H9 (cell line): Measurements from ENCODE around the gene NECTIN1. TPM values are rescaled to one million over a fixed set of nuclear protein-coding genes. Genes with fewer than 3 reads are reported as not detected.

Experiments used
- DNase-seq: peaks from one replicate; pipeline ENCODE4 v3.0.0-alpha.2; 2017
- H2AFZ ChIP-seq: one replicate; pipeline ENCODE4 v1.6.1; 2013; ENCODE audit warnings: mild to moderate bottlenecking, low read length, control low read depth, moderate library complexity
- H2AK5ac ChIP-seq: 2 replicates; pipeline ENCODE4 v1.6.1; 2013; ENCODE audit warnings: low read length, control low read depth, mixed read lengths; ENCODE audit not compliant: insufficient read length
- H2BK120ac ChIP-seq: one replicate; pipeline ENCODE4 v1.6.1; 2013; ENCODE audit warnings: low read depth, mild to moderate bottlenecking, low read length, control low read depth, inconsistent platforms; ENCODE audit not compliant: poor library complexity, severe bottlenecking
- H2BK12ac ChIP-seq: 2 replicates; pipeline ENCODE4 v1.6.1; 2013; ENCODE audit warnings: low read length, control low read depth, mixed read lengths, low read depth; ENCODE audit not compliant: insufficient read length
- H2BK15ac ChIP-seq: 2 replicates; pipeline ENCODE4 v1.6.1; 2013; ENCODE audit warnings: low read depth, low read length, control low read depth
- H2BK20ac ChIP-seq: one replicate; pipeline ENCODE4 v1.6.1; 2013; ENCODE audit warnings: low read depth, mild to moderate bottlenecking, low read length, control low read depth, inconsistent platforms; ENCODE audit not compliant: poor library complexity, severe bottlenecking
- H2BK5ac ChIP-seq: 2 replicates; pipeline ENCODE4 v1.6.1; 2013; ENCODE audit warnings: low read length, control low read depth, mixed read lengths; ENCODE audit not compliant: insufficient read length
- H3K14ac ChIP-seq: 2 replicates; pipeline ENCODE4 v1.6.1; 2013; ENCODE audit warnings: low read length, control low read depth; ENCODE audit not compliant: insufficient read depth
- H3K18ac ChIP-seq: 2 replicates; pipeline ENCODE4 v1.6.1; 2013; ENCODE audit warnings: low read depth, mild to moderate bottlenecking, mixed read lengths, low read length, control low read depth; ENCODE audit not compliant: insufficient read length
- H3K23ac ChIP-seq: 2 replicates; pipeline ENCODE4 v1.6.1; 2013; ENCODE audit warnings: low read length, control low read depth, mixed read lengths, low read depth; ENCODE audit not compliant: insufficient read length
- H3K23me2 ChIP-seq: 2 replicates; pipeline ENCODE4 v1.6.1; 2013; ENCODE audit warnings: low read depth, mild to moderate bottlenecking, mixed read lengths, low read length, control low read depth; ENCODE audit not compliant: insufficient read length, poor library complexity, severe bottlenecking
- H3K27ac ChIP-seq: 2 replicates; pipeline ENCODE4 v1.5.1; 2013; ENCODE audit warnings: low read length, control low read depth, mixed read lengths, low read depth; ENCODE audit not compliant: insufficient read length
- H3K27me3 ChIP-seq: 2 replicates; pipeline ENCODE4 v1.6.1; 2013; ENCODE audit warnings: low read length, control low read depth, inconsistent platforms; ENCODE audit not compliant: insufficient read depth
- H3K4ac ChIP-seq: 2 replicates; pipeline ENCODE4 v1.6.1; 2013; ENCODE audit warnings: low read depth, mild to moderate bottlenecking, control low read depth, inconsistent platforms, low read length, moderate library complexity
- H3K4me1 ChIP-seq: 2 replicates; pipeline ENCODE4 v1.6.1; 2013; ENCODE audit warnings: low read length, control low read depth, inconsistent platforms; ENCODE audit not compliant: insufficient read depth
- H3K4me2 ChIP-seq: 2 replicates; pipeline ENCODE4 v1.6.1; 2013; ENCODE audit warnings: low read length, control low read depth, mixed read lengths; ENCODE audit not compliant: insufficient read length, insufficient read depth
- H3K56ac ChIP-seq: 2 replicates; pipeline ENCODE4 v1.6.1; 2013; ENCODE audit warnings: low read depth, mild to moderate bottlenecking, mixed read lengths, low read length, control low read depth; ENCODE audit not compliant: insufficient read length
- H3K79me1 ChIP-seq: 2 replicates; pipeline ENCODE4 v1.6.1; 2013; ENCODE audit warnings: low read depth, mild to moderate bottlenecking, moderate library complexity, low read length, control low read depth, inconsistent platforms; ENCODE audit not compliant: insufficient read depth, poor library complexity, severe bottlenecking
- H3K79me2 ChIP-seq: 2 replicates; pipeline ENCODE4 v1.6.1; 2013; ENCODE audit warnings: low read length, control low read depth, inconsistent platforms; ENCODE audit not compliant: insufficient read depth
- H3K9ac ChIP-seq: 2 replicates; pipeline ENCODE4 v1.6.1; 2013; ENCODE audit warnings: low read length, control low read depth, mixed read lengths; ENCODE audit not compliant: insufficient read length; ENCODE audit errors: extremely low read depth
- H3K9me3 ChIP-seq: one replicate; pipeline ENCODE4 v1.6.1; 2013; ENCODE audit warnings: low read depth, low read length, inconsistent platforms; ENCODE audit not compliant: control insufficient read depth
- H3T11ph ChIP-seq: one replicate; pipeline ENCODE4 v1.6.1; 2013; ENCODE audit warnings: mild to moderate bottlenecking, low read length, control low read depth, inconsistent platforms
- H4K20me1 ChIP-seq: one replicate; pipeline ENCODE4 v1.6.1; 2013; ENCODE audit not compliant: control insufficient read depth, insufficient read length, insufficient read depth
- H4K5ac ChIP-seq: 2 replicates; pipeline ENCODE4 v1.6.1; 2013; ENCODE audit warnings: low read depth, mild to moderate bottlenecking, mixed read lengths, low read length, control low read depth; ENCODE audit not compliant: insufficient read length
- H4K8ac ChIP-seq: replicated peaks from 2 replicates; pipeline ENCODE4 v1.6.1; 2013; ENCODE audit warnings: low read length, control low read depth, mixed read lengths, low read depth; ENCODE audit not compliant: insufficient read length
- H4K91ac ChIP-seq: 2 replicates; pipeline ENCODE4 v1.6.1; 2013; ENCODE audit warnings: low read depth, mild to moderate bottlenecking, moderate library complexity, mixed read lengths, low read length, control low read depth; ENCODE audit not compliant: insufficient read length
- H3K27ac Mint-ChIP-seq, 3 experiments: 2 replicates in 2 of 3; 3 replicates in 1 of 3; pipeline ENCODE4 v1.8.0; 2020 to 2021; ENCODE audit warnings: mixed read lengths in 3 of 3, mild to moderate bottlenecking in 1 of 3, moderate library complexity in 1 of 3
- H3K27me3 Mint-ChIP-seq: 2 replicates; pipeline ENCODE4 v1.8.0; 2021; ENCODE audit warnings: low read depth, mild to moderate bottlenecking, moderate library complexity, mixed read lengths
- H3K36me3 Mint-ChIP-seq, 3 experiments: 2 replicates in 2 of 3; 3 replicates in 1 of 3; pipeline ENCODE4 v1.8.0; 2020 to 2021; ENCODE audit warnings: low read depth in 3 of 3, mixed read lengths in 3 of 3; ENCODE audit not compliant: insufficient read depth in 1 of 3
- H3K4me1 Mint-ChIP-seq, 2 experiments: 2 replicates each; pipeline ENCODE4 v1.8.0; 2020; ENCODE audit warnings: mixed read lengths in 2 of 2
- H3K4me3 Mint-ChIP-seq, 2 experiments: 2 replicates in 1 of 2; 3 replicates in 1 of 2; pipeline ENCODE4 v1.8.0; 2020 to 2021; ENCODE audit warnings: mild to moderate bottlenecking in 2 of 2, mixed read lengths in 2 of 2, moderate library complexity in 1 of 2
- H3K9me3 Mint-ChIP-seq, 2 experiments: 2 replicates in 1 of 2; 3 replicates in 1 of 2; pipeline ENCODE4 v1.8.0; 2020; ENCODE audit warnings: mild to moderate bottlenecking in 2 of 2, mixed read lengths in 2 of 2, moderate library complexity in 1 of 2
- CTCF ChIP-seq: fragments of 200-600 bp; sonication (generic); conservative IDR thresholded peaks from 3 replicates; pipeline ENCODE4 v1.8.0; 2021; ENCODE audit warnings: antibody characterized with exemption, mild to moderate bottlenecking
- WGBS: extraction: QIAGEN DNeasy Blood & Tissue Kit; methylation state at CpG from one replicate; pipeline ENCODE4 v1.1.7; 2013; ENCODE audit warnings: missing lambda C conversion rate, low lambda C conversion rate, mixed read lengths; ENCODE audit not compliant: insufficient read length; ENCODE audit errors: extremely low coverage; 5-methylcytosine and 5-hydroxymethylcytosine counted together
- total RNA-seq: library from RNA; stranded (reverse); gene quantifications from 2 replicates; pipeline ENCODE4 v1.2.1, GENCODE V29; 2021

Gene NECTIN1
- total RNA-seq, 1 experiment from 2014 or later = 113 TPM

- no peaks in the 10 kb centered on the region for H3K36me3 Mint-ChIP-seq
- Histone ChIP-seq H4K8ac (no peak overlapping the region), H3K27me3 (no peaks in the 10 kb centered on the region), H3K4ac (no peak overlapping the region), H3K9ac (no peak overlapping the region), H3K4me2 (no peak overlapping the region), H2BK120ac (no peak overlapping the region), H3K14ac (no peak overlapping the region), H2BK12ac (no peak overlapping the region), H3T11ph (no peak overlapping the region), H3K56ac (no peak overlapping the region), H4K20me1 (no peaks in the 10 kb centered on the region), H2AK5ac (no peak overlapping the region), H3K9me3 (no peaks in the 10 kb centered on the region), H3K27ac (no peak overlapping the region), H3K18ac (no peak overlapping the region), H2BK15ac (no peak overlapping the region), H3K4me1 (no peaks in the 10 kb centered on the region), H2AFZ (no peak overlapping the region), H2BK20ac (no peak overlapping the region), H2BK5ac (no peak overlapping the region), H3K23ac (no peak overlapping the region), H4K5ac (no peak overlapping the region), H3K79me2 (no peaks in the 10 kb centered on the region), H3K79me1 (no peaks in the 10 kb centered on the region), H4K91ac (no peak overlapping the region), H3K23me2 (no peaks in the 10 kb centered on the region)
- no peak for DNase-seq
- H3K4me1 Mint-ChIP-seq = peaks cover 2 to 9% of the 10 kb centered on the region in 2 experiments; a peak in 3 of 4 replicates
- no peaks in the 10 kb centered on the region for H3K9me3 Mint-ChIP-seq
- no peak overlapping the region for H3K4me3 Mint-ChIP-seq
- peak overlapping the region in 1 of 3 experiments; percentile 31; a peak in 1 of 7 replicates for H3K27ac Mint-ChIP-seq
- WGBS = no CpG with 5 or more reads among the region's 4 CpGs
- TF ChIP-seq CTCF = no peak
- peaks cover 55% of the 10 kb centered on the region for H3K27me3 Mint-ChIP-seq
Measured at GRCh38 chr11:119776031-119776636, 47.1 kb upstream of the NECTIN1 start.
